Type B pancreatic cell (in vitro differentiated cells): ENCODE results near the gene GNG13. TPM values are rescaled to one million over a fixed set of nuclear protein-coding genes. Genes with fewer than 3 reads are reported as not detected.
A peak's percentile ranks its signal among the peaks of the same experiment; 100 is the strongest.
"Not testable (repeated sequence)": the region's sequence is repeated elsewhere in the genome, so short reads cannot be mapped to it uniquely, and the experiment has no call there.

Experiments
- DNase-seq: peaks from one replicate; pipeline ENCODE4 v3.0.0; 2021; ENCODE audit warnings: mixed read lengths; ENCODE audit not compliant: unreplicated experiment; ENCODE audit errors: extremely low spot score
- H3K27ac Mint-ChIP-seq: 2 replicates; pipeline ENCODE4 v1.8.0; 2021; ENCODE audit warnings: mild to moderate bottlenecking, mixed read lengths
- H3K27me3 Mint-ChIP-seq: 2 replicates; pipeline ENCODE4 v1.8.0; 2021; ENCODE audit warnings: mixed read lengths
- H3K36me3 Mint-ChIP-seq: 2 replicates; pipeline ENCODE4 v1.8.0; 2021; ENCODE audit warnings: mixed read lengths
- H3K4me1 Mint-ChIP-seq: one replicate; pipeline ENCODE4 v1.8.0; 2021; ENCODE audit warnings: mixed read lengths; ENCODE audit not compliant: unreplicated experiment
- H3K4me3 Mint-ChIP-seq: 2 replicates; pipeline ENCODE4 v1.8.0; 2021; ENCODE audit warnings: mild to moderate bottlenecking, mixed read lengths
- H3K9me3 Mint-ChIP-seq: 2 replicates; pipeline ENCODE4 v1.8.0; 2021; ENCODE audit warnings: mixed read lengths
- CTCF ChIP-seq: fragments of 200-600 bp; sonication (generic); conservative IDR thresholded peaks from 2 replicates; pipeline ENCODE4 v1.5.0; 2021; ENCODE audit warnings: antibody characterized with exemption, mild to moderate bottlenecking
- total RNA-seq: library from RNA; stranded (reverse); gene quantifications from 2 replicates; pipeline ENCODE4 v1.2.1, GENCODE V29; 2021; ENCODE audit warnings: low replicate concordance

GNG13 gene
- total RNA-seq, 1 donor from 2014 or later = not detected

GRCh38 chr16:760545-761343 is 39.8 kb downstream of the GNG13 start, which contains the start of gene MSLN:
Gene MSLN (plus strand): TSS chr16:760734. CDS start chr16:762681, 1,947 bp downstream.
- Mint-ChIP-seq H3K9me3 (no peaks in the 10 kb centered on the region), H3K36me3 (no peaks in the 10 kb centered on the region), H3K27ac (peak within 1 kb of the TSS; percentile 95), H3K4me1 (peaks cover 6% of the 10 kb centered on the region), H3K4me3 (peak within 1 kb of the TSS; percentile 75), H3K27me3 (peaks cover 7% of the 10 kb centered on the region)
- DNase-seq = peak; percentile 71
- TF ChIP-seq CTCF = no peak

GRCh38 chr16:760065-760464 is 40.5 kb downstream of the GNG13 start:
- no peak for DNase-seq
- Mint-ChIP-seq H3K27ac (peak overlapping the region; percentile 95), H3K4me3 (peak overlapping the region; percentile 75), H3K4me1 (peaks cover 6% of the 10 kb centered on the region), H3K27me3 (peaks cover 7% of the 10 kb centered on the region), H3K9me3 (no peaks in the 10 kb centered on the region), H3K36me3 (no peaks in the 10 kb centered on the region)
- TF ChIP-seq CTCF = no peak

GRCh38 chr16:759110-759910 is 41.2 kb downstream of the GNG13 start:
- H3K36me3 Mint-ChIP-seq = no peaks in the 10 kb centered on the region
- peaks cover 7% of the 10 kb centered on the region for H3K27me3 Mint-ChIP-seq
- peak overlapping the region; percentile 95 for H3K27ac Mint-ChIP-seq
- peak overlapping the region; percentile 75 for H3K4me3 Mint-ChIP-seq
- DNase-seq = no peak
- peaks cover 6% of the 10 kb centered on the region for H3K4me1 Mint-ChIP-seq
- no peaks in the 10 kb centered on the region for H3K9me3 Mint-ChIP-seq
- no peak for TF ChIP-seq CTCF

- Mint-ChIP-seq H3K27ac (no peak overlapping the region), H3K9me3 (no peaks in the 10 kb centered on the region), H3K36me3 (no peaks in the 10 kb centered on the region), H3K4me3 (no peak overlapping the region), H3K4me1 (peaks cover 10% of the 10 kb centered on the region), H3K27me3 (peaks cover 25% of the 10 kb centered on the region)
- no peak for TF ChIP-seq CTCF
- no peak for DNase-seq
Observed at GRCh38 chr16:756428-756827, 44.1 kb downstream of the GNG13 start.

- no peak for TF ChIP-seq CTCF
- H3K9me3 Mint-ChIP-seq = no peaks in the 10 kb centered on the region
- DNase-seq = no peak
- H3K27ac Mint-ChIP-seq = no peak overlapping the region
- peaks cover 32% of the 10 kb centered on the region for H3K27me3 Mint-ChIP-seq
- no peaks in the 10 kb centered on the region for H3K36me3 Mint-ChIP-seq
- H3K4me3 Mint-ChIP-seq = no peak overlapping the region
- peaks cover 8% of the 10 kb centered on the region for H3K4me1 Mint-ChIP-seq
Observed at GRCh38 chr16:754656-755055, 45.9 kb downstream of the GNG13 start.

GRCh38 chr16:754121-754607 is 46.4 kb downstream of the GNG13 start:
- H3K9me3 Mint-ChIP-seq, DNase-seq, H3K36me3 Mint-ChIP-seq, H3K4me3 Mint-ChIP-seq, H3K27ac Mint-ChIP-seq, H3K4me1 Mint-ChIP-seq: not testable (repeated sequence)
- H3K27me3 Mint-ChIP-seq = peaks cover 31% of the 10 kb centered on the region
